Eye (tissue), 1 donor: ENCODE data around the gene SMIM38.

Experiments used
- DNase-seq: peaks from one replicate; pipeline ENCODE4 v3.0.0-alpha.2; 2015

SMIM38 gene

DNA sequence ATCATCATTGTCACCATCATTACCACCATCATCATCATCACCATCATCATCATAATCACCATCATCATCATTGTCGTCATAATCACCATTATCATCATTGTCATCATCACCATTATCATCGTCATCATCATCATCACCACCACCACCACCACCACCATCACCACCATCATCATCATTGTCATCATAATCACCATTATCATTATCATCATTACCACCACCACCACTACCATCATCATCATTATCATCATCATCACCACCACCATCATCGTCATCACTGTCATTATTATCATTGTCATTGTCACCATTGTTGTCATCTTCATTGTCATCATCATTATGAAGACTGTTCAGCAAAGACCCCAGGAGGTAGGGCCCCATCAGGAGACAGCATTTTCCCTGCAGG is 33.3 kb downstream of the SMIM38 start:
- no peak for DNase-seq

- DNase-seq, result no peak
Measured at GRCh38 chr11:69190796-69191536, 35.2 kb downstream of the SMIM38 start.

DNA sequence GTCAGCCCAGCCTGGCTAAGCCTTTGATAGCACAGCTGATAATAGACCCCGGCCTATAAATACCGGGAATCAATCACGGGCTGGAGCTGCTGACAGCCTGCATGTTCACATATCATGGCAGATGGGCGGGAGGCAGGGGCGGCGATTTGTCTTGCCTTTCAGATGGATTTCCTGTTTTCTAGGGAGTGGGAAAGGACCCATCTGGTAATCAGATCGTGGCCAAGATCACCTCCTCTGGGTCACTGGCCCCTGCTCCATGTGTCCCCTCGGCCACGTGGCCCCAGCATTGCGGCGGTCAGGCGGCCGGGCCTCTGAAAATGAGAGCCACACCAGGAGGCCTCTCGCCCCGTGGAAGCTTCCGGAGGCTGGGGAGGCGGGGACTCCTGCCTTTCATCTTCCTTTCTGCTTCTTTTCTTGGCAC is 36.6 kb downstream of the SMIM38 start:
- DNase-seq, result peak; percentile 61

GRCh38 chr11:69193151-69193550 is 37.4 kb downstream of the SMIM38 start:
- peak; percentile 39 for DNase-seq

DNA sequence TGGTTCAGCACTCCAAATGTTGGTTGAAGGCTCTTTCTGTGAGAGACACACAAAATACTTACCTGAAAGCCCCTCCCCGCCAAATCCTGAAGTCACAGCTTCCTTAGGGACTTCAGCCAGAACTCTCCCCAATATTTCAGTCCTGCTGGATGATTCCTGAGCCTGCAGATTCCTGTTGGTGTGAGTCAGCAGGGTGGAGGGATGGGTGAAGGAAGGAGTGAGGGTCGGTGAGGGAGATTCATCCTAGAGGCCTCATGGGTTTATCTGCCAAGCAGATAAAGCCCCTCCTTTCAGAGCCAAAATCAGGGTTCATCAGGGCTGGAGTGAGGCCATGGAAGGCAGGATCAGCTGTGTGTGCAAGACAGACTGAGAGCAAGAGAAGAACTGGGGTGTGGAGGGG is 37.9 kb downstream of the SMIM38 start:
- DNase-seq, result no peak

GRCh38 chr11:69194396-69194795 is 38.7 kb downstream of the SMIM38 start:
- DNase-seq, result no peak

- DNase-seq, result no peak
Measured at GRCh38 chr11:69194956-69195355, 39.2 kb downstream of the SMIM38 start.

DNA sequence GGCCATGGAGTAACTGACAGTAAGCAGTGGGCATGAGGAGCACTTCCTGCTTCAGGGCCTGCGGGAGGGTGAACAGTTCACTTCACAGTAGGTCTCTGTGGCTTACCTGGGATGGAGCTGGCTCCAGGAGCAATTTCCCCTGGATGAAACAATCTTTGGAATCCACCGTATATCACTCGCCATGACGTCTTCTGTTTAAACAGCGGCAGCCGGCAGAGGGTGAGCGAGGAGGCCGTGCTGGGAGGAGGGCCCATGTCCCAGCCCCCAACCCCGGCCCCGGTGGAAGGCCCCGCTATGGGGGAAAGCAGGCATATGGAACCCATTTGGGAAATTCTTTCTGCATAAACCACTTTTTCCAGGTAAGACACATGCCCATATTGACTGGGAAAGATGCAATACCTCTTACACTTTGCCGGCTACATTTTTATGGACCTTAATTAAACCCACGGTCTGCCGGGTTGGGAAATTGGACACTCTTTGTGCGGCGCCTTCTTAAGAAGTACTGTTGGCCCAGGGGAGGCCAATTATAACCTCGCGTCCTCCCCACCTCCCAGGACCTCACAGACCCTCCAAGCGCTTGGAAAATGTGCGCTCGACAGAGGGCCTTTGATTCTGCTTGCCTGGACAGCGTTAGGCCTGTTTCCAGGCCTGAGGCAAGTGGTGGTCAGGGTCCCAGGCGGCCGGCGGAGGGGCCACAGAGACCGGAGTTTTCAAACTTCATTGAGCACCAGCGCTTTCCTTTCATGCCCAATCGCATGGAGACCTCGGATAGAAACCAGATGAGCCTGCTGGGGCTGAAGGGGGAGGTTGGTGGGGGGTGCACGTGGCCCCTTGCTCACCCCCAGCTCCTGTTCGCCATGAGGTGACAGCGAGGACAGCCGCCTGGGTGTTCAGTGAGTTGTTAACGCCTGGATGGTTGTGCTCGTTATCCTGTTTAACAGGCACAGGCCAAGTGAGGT is 40.4 kb downstream of the SMIM38 start:
- DNase-seq, result peak; percentile 88

DNA sequence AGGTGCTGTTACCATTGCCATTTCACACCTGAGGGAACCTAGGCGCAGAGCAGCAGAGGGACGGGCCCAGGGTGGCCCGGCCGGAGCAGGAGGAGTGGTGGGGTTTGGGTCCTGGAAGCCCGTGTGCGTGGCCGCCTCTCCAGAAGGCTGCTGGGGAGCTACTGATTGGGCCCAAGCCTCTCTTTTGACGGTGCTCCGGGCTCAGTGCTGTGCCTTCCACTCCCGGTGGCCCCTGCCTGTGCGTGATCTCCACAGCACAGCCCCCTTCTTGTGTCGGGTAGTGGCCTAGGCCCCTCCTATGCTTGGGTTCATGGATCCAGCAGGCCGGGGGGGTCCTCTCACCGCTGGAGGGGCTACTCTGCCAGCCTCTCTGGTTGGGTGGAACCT is 41.0 kb downstream of the SMIM38 start:
- no peak for DNase-seq

GRCh38 chr11:69198891-69199582 is 43.3 kb downstream of the SMIM38 start:
- no peak for DNase-seq

GRCh38 chr11:69199583-69200315 is 44.0 kb downstream of the SMIM38 start:
- DNase-seq, result peak; percentile 75

DNA sequence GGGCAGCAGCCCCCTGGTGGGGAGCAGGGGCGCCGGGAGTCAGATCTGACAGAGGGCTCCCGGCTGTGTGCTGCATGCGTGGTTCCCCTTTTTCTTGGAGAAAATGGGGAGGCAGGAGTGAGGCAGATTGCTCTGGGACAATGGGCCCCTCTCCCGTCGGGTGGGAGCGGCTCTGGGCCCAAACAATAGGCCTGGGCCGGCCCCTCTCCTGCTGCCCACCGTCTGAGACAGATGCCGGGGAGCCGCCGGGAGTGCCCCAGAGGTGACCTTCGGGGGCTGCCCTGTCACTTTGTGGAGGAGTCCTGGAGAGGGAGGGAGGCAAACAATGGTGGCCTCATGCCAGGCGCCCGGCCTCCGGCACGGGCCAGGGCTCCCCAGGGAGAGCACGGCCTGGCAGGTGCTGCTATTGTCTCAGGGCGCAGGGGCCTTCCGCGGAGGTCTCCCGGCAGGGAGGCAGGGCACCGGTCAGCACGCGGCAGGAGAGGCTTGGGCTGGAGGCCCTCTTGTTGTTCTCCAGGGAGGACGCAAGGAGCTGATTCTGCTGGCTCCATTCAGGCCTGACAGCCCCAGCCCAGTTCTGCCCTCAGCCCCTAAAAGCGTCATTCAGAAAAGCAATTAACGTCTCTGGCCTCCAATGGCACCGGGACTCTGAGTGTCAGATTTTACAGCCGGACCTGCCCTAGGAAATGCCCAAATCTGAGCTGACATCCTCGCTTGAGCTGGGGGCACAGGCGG is 44.8 kb downstream of the SMIM38 start:
- peak; percentile 88 for DNase-seq

DNA sequence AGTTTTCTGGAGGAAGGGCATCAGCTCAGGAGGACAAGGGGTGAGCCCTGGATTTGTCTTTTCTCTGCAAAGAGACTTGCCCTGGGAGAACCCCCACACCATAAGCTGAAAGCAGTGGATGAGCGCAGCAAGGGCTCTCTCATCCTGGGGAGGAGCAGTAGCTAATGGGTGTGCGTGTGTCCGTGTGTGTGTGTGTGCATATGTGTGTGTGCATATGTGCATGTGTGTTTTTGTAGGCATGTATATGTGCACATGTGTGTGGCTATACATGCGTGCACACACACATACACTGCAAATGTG is 45.3 kb downstream of the SMIM38 start:
- DNase-seq, result no peak

DNA sequence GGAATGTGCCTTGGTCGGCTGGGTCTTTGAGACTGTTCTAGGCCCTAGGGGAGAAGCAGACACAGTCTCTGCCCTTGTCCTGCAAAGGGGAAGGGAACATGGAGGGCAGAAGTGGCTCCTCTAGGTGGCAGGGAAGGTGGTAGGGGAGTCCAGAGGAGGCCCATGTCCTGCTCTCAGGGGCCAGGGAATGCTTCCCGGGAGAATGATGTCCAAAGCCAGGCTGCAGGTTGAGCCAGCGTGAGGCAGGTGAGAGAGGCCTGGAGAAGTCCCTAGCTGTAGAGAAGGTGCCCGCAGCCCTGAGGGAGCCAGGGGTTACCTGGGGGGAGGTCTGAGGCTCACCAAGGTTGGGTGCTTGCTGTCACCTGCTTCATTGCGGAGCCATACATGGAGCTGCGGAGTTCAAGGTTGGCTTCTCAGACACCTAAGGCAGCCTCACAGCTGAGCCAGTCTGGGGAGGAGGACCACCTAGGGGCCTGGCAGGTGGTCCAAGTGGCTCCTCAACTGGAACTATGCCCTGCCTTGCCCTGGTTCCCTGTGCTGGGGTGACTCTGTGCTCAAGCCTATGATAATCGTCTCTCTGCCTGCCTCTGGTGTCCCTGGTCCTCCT is 46.1 kb downstream of the SMIM38 start:
- DNase-seq, result no peak

- no peak for DNase-seq
Measured at GRCh38 chr11:69202511-69203221, 46.9 kb downstream of the SMIM38 start.

DNA sequence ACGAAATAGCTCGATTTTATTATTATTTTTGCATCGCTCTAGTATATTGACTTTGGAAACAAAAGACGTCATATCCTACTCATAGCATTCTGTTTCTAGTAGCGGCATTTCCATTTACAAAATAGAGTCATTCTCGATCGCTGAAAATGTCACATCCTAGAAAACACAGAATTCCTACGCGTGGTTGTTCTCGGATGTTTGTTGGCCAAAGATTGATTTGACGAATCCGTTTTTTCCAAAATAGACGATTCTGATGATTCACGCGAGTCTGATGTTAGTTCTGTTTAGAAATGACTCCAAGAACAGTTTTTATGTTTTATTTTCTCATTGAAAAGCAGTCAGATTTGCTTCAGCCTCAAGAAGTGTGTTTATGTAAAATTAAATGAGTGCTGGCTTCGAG is 47.6 kb downstream of the SMIM38 start:
- DNase-seq, result peak; percentile 36

DNA sequence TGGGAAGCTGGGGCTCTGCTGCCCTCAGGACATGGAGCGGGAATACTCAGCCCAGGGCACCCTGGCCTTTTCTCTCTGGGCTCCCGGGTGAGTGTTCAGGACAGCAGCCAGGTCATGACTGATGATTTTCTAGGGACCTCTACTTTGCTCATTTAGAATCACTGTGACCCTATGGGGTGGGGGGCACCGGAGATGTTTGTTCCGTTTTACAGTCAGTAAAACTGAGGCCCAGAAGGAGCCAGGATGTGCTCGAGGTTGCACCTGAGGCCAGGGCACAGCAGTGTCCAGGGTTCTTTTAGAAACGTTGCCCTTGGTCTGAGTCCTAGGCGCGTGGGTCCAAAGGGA is 48.1 kb downstream of the SMIM38 start:
- no peak for DNase-seq

- peak; percentile 59 for DNase-seq
Measured at GRCh38 chr11:69204246-69204940, 48.7 kb downstream of the SMIM38 start.

DNA sequence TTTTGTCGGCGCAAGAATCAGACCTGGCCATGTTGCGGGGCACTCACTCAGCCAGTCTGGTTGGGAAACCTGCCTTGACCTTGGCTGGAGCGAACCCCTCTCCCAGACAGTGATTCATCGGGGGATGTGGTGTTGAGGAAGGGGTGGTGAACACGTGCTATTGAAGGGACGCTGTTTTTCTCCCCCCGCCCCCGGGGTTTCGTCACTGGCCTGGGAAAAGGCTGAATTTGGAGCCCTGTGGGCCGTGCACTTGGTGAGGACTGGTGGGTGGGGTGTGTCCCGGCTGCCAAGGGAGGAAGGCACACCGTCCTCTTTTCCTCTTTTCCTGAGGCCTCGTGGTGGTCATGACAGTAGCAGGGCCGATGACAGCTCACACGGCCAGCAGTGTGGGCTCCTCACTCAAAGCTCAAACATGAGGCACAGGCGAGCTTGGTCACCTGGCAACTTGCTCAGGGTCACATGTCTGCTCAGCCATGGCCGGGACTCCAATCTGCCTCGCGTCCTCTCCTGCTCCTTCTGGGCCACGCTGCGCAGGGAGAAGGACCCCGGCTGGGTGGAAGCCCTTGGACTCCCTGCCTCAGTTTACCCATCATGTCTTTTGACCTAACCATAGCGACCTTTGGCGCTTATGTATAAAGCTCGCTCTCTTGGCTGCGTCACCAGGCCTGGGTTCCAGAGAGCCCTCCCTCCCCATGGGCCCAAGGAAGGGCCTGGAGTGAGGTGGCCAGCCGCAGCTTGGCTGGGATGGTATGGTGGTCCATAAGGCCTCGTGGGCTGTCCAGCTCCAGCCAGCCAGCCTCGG is 49.4 kb downstream of the SMIM38 start:
- DNase-seq, result peak; percentile 37
